Neural progenitor cell (in vitro differentiated cells): ENCODE results near the gene CKMT1B.
"Not testable (repeated sequence)": the region's sequence is repeated elsewhere in the genome, so short reads cannot be mapped to it uniquely, and the experiment has no call there.

Experiments used
- CTCF ChIP-seq: fragments of 200-600 bp; sonication (generic); IDR thresholded peaks from 2 replicates; pipeline ENCODE4 v1.5.1; 2017; ENCODE audit warnings: antibody characterized with exemption, mild to moderate bottlenecking
- EZH2 ChIP-seq: fragments of 200-600 bp; sonication (generic); IDR thresholded peaks from 2 replicates; pipeline ENCODE4 v1.6.1; 2017; ENCODE audit warnings: antibody characterized with exemption, mild to moderate bottlenecking, moderate library complexity

DNA sequence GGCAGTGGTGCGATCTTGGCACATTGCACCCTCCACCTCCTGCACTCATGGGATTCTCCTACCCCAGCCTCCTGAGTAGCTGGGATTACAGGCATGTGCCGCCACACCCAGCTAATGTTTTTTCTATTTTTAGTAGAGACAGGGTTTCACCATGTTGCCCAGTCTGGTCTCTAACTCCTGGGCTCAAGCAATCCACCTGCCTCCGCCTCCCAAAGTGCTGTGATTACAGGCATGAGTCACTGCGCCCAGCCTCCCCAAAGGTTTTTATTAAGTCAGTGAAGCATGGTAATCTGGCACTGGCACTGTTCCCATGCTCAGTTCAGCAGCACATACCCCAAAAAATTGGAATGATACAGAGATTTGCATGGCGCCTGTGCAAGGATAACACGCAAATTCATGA lies 8.4 kb downstream of the CKMT1B start:
- not testable (repeated sequence) for TF ChIP-seq EZH2, CTCF
